GM12864 (cell line): ENCODE measurements around the gene RNF149.
"Not testable (repeated sequence)": the region's sequence is repeated elsewhere in the genome, so short reads cannot be mapped to it uniquely, and the experiment has no call there.

Source experiments
- DNase-seq: peaks from one replicate; pipeline ENCODE4 v3.0.0-alpha.2; 2011; ENCODE audit warnings: low read depth
- H3K4me3 ChIP-seq: 2 replicates; pipeline ENCODE4 v1.5.1; 2011; ENCODE audit warnings: mild to moderate bottlenecking, low read depth, low read length, control low read depth
- TF ChIP-seq, protein P1 (sequence below): IDR thresholded peaks from 2 replicates; pipeline ENCODE4 v1.5.1; 2011; ENCODE audit warnings: low read depth, mild to moderate bottlenecking, moderate library complexity, low read length, control low read depth, inconsistent platforms; ENCODE audit errors: missing control alignments

RNF149 gene

DNA sequence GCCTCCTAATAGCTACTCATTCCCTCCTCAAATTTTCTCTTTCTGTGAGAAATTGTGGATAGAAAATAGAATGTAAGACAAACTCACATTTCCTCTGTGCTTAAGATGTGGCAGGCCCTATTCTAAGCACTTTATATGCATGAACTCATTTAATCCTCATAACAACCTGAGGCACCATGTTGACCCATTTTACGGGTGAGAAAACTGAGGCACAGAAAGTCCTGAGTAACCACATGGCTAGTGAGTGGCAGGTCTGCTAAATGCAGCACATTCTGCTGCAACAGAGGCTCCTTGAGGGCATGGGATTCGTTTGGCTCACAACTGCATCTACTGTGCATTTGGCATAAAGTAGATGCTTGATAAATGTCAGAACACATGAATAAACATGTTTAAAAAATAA is 22.7 kb upstream of the RNF149 start:
- H3K4me3 ChIP-seq = no peak overlapping the region
- TF ChIP-seq, protein P1, sequence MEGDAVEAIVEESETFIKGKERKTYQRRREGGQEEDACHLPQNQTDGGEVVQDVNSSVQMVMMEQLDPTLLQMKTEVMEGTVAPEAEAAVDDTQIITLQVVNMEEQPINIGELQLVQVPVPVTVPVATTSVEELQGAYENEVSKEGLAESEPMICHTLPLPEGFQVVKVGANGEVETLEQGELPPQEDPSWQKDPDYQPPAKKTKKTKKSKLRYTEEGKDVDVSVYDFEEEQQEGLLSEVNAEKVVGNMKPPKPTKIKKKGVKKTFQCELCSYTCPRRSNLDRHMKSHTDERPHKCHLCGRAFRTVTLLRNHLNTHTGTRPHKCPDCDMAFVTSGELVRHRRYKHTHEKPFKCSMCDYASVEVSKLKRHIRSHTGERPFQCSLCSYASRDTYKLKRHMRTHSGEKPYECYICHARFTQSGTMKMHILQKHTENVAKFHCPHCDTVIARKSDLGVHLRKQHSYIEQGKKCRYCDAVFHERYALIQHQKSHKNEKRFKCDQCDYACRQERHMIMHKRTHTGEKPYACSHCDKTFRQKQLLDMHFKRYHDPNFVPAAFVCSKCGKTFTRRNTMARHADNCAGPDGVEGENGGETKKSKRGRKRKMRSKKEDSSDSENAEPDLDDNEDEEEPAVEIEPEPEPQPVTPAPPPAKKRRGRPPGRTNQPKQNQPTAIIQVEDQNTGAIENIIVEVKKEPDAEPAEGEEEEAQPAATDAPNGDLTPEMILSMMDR = no peak

DNA sequence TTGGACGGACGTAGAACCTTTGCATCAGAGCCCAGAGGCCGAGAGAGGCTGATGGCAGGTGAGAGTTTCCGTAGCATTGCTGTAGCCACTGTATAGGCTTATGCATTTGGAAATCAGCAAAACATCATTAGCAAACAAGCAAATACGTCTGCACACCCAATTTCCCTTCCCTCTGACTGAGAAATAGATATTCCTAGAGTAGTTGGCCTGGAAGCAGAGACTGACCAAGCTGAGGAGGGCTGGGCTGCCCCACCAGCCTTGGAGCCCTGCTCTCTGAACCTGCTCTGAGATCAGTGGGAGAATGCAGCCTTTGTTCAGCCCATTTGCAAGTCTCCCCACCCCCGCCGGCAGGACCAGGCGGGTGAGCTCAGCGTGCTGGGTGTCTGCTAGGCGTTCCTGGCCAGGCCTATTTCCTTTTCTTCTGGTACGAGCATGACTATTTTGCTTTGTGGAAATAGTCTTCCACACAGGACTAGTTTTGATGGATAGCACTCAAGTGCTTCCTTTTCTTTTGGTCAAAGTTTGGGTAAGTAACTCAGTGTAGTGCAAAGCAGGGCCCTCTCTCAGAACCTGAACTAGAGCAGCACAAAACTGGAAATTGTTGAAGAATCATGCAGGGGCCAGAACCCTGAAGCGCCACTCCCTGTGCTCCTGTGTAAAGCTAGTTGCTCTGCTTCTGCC is 21.9 kb upstream of the RNF149 start:
- DNase-seq = no peak
- H3K4me3 ChIP-seq = no peak overlapping the region
- TF ChIP-seq, protein P1 = no peak

More for the DNA sequence above, 22.7 kb upstream of the RNF149 start:
- no peak for DNase-seq

DNA sequence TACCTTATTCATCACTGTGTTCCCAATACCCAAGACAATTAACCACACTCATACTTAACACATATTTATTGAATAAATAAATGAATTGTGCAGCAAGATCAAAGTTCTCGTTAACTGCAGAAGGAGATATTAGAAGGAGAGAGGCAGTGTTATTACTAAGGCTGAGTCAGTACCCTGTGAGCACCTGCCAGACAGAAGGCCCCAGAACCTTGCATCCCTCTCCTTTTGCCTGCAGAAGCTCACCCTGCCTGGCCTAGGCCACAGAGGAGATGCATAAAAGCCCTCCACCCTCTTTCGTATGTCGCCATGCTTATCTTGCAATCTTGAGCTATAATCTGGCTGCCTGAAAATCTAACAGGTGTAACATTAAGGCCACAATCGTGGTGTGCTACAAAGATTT is 20.5 kb upstream of the RNF149 start:
- no peak for DNase-seq
- TF ChIP-seq, protein P1 = no peak
- H3K4me3 ChIP-seq = no peak overlapping the region

DNA sequence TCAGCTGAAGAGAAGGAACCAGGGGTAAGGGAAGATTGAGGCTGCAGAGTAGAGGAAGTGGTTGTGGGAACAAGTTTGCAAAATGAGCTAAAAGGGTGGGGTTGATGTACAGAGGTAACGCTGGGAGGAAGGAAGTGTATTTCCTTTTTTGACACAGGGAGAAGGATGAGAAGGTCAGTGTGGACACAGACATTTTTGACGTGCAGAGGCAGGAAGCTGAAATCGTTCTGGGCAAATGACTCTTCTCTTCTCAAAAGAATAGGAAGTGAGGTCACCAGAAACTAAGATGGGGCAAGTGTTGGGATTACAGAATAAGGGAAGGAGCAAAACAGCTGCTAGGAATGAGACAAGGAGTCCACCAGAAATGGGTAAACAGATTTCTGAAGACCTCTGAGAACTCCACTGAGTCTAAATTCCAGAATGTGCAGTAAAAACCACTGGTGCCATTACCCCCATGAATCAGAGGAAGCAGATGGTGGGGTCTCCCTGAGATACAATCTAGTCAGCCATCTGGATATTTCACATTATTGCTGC is 20.0 kb upstream of the RNF149 start:
- H3K4me3 ChIP-seq = no peak overlapping the region
- TF ChIP-seq, protein P1 = no peak
- no peak for DNase-seq

DNA sequence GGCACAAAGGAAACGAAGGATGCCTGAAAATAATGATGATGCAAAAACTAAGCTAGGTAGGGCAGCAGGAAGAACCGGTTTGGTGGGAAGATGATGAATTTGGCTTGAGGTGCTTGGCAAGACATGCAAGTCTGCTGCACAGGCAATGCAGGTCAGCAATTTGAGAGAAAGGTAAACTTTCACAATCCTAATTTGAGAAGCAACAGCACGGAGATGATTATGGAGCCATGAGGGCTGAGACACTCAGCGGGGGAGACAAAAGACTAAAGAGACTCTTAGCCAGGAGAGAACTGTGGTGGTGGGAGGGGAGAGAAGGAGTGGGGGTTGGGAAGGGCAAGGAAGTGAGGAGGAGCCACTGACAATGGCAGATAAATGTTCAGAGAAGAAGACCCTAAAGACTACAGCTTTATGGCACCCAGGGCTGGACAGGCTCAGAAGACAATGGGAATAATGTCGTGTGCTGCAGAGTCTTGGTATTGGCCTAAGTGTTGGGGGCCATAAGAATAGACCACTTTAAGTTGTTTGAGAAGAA is 19.4 kb upstream of the RNF149 start:
- no peak overlapping the region for H3K4me3 ChIP-seq
- no peak for DNase-seq
- TF ChIP-seq, protein P1 = no peak

DNA sequence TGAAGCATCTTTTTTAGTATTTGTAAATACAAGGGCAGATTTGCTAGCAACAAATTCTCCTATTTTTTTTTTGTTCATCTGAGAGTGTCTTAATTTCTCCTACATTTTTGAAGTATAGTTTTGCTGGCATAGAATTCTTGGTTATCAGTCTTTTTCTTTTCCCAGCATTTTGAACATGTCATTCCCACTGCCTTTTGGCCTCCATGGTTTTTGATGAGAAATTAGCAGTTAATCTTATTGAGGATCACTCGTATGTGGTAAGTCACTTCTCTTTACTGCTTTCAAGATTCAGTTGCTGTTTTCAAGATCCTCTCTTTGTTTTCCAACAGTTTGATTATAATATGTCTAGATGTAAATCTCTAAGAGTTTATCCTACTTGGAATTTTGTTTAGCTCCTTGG is 16.9 kb upstream of the RNF149 start:
- TF ChIP-seq, protein P1 = no peak

DNA sequence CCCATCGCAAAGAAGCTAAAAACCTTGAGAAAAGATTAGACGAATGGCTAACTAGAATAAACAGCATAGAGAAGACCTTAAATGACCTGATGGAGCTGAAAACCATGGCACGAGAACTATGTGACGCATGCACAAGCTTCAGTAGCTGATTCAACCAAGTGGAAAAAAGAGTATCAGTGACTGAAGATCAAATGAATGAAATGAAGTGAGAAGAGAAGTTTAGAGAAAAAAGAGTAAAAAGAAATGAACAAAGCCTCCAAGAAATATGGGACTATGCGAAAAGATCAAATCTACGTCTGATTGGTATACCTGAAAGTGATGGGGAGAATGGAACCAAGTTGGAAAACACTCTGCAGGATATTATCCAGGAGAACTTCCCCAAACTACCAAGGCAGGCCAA is 8.1 kb upstream of the RNF149 start:
- not testable (repeated sequence) for DNase-seq, H3K4me3 ChIP-seq

More for the DNA sequence above, 16.9 kb upstream of the RNF149 start:
- no peak for DNase-seq
- H3K4me3 ChIP-seq = no peak overlapping the region
